Neural cell (in vitro differentiated cells): ENCODE results near the gene NINJ1. TPM values are rescaled to one million over a fixed set of nuclear protein-coding genes. Genes with fewer than 3 reads are reported as not detected.

ENCODE experiments used
- H2AFZ ChIP-seq: fragments of 200-600, 300-800 bp; sonication (generic), shearing (Covaris generic); 2 replicates; pipeline ENCODE4 v1.6.0; 2014; ENCODE audit warnings: low read depth, mild to moderate bottlenecking, antibody characterized with exemption, low read length, moderate library complexity
- H3F3A ChIP-seq: fragments of 200-600 bp; shearing (Covaris generic); 2 replicates; pipeline ENCODE4 v1.6.1; 2016; ENCODE audit warnings: mild to moderate bottlenecking, moderate library complexity, mixed read lengths, antibody characterized with exemption, low read length; ENCODE audit not compliant: insufficient read depth, poor library complexity, severe bottlenecking
- H3K27ac ChIP-seq: fragments of 200-600, 300-800 bp; sonication (generic), shearing (Covaris generic); 2 replicates; pipeline ENCODE4 v1.5.1; 2014; ENCODE audit warnings: mild to moderate bottlenecking, low read length, moderate library complexity
- H3K27me3 ChIP-seq: fragments of 300-800, 200-600 bp; sonication (generic), shearing (Covaris generic); 2 replicates; pipeline ENCODE4 v1.6.0; 2014; ENCODE audit warnings: mild to moderate bottlenecking, low read depth, low read length, moderate library complexity; ENCODE audit not compliant: insufficient read depth
- H3K36me3 ChIP-seq: fragments of 300-800, 200-600 bp; sonication (generic), shearing (Covaris generic); 2 replicates; pipeline ENCODE4 v1.5.1; 2014; ENCODE audit warnings: mild to moderate bottlenecking, antibody characterized with exemption, low read length, moderate library complexity; ENCODE audit not compliant: insufficient read depth
- H3K4me2 ChIP-seq: fragments of 300-800, 200-600 bp; sonication (generic), shearing (Covaris generic); 2 replicates; pipeline ENCODE4 v1.6.0; 2014; ENCODE audit warnings: mild to moderate bottlenecking, low read length
- H3K4me3 ChIP-seq: fragments of 300-800, 200-600 bp; sonication (generic), shearing (Covaris generic); 2 replicates; pipeline ENCODE4 v1.5.1; 2014; ENCODE audit warnings: mild to moderate bottlenecking, low read length, moderate library complexity
- H3K79me2 ChIP-seq: fragments of 200-600 bp; shearing (Covaris generic); replicated peaks from 2 replicates; pipeline ENCODE4 v1.6.0; 2014; ENCODE audit warnings: mild to moderate bottlenecking, low read length, moderate library complexity; ENCODE audit not compliant: insufficient read depth
- H3K9ac ChIP-seq: fragments of 300-800, 200-600 bp; sonication (generic), shearing (Covaris generic); 2 replicates; pipeline ENCODE4 v1.6.1; 2016; ENCODE audit warnings: mild to moderate bottlenecking, low read length, mixed read lengths
- H3K9me2 ChIP-seq: fragments of 200-600 bp; shearing (Covaris generic); 2 replicates; pipeline ENCODE4 v1.6.1; 2016; ENCODE audit warnings: mild to moderate bottlenecking, low read length, mixed read lengths; ENCODE audit not compliant: insufficient read depth
- H3K9me3 ChIP-seq: fragments of 200-600, 300-800 bp; sonication (generic), shearing (Covaris generic); 2 replicates; pipeline ENCODE4 v1.6.1; 2016; ENCODE audit warnings: mild to moderate bottlenecking, mixed run types, low read length, moderate library complexity, mixed read lengths
- H4K20me1 ChIP-seq: fragments of 200-600 bp; shearing (Covaris generic); 2 replicates; pipeline ENCODE4 v1.6.1; 2016; ENCODE audit warnings: mild to moderate bottlenecking, mixed run types; ENCODE audit not compliant: insufficient read depth
- EP300 ChIP-seq: fragments of 450-650 bp; conservative IDR thresholded peaks from 2 replicates; pipeline ENCODE4 v1.6.1; 2014; ENCODE audit warnings: antibody characterized with exemption, mild to moderate bottlenecking, moderate library complexity; ENCODE audit not compliant: poor library complexity, severe bottlenecking
- EZH2 ChIP-seq: fragments of 200-600, 300-800 bp; shearing (Covaris generic), sonication (generic); IDR thresholded peaks from 2 replicates; pipeline ENCODE4 v1.6.1; 2014; ENCODE audit warnings: antibody characterized with exemption, low read length, borderline replicate concordance, mild to moderate bottlenecking; ENCODE audit not compliant: insufficient read depth, poor library complexity, severe bottlenecking
- MXI1 ChIP-seq: fragments of 450-650 bp; conservative IDR thresholded peaks from 2 replicates; pipeline ENCODE4 v1.6.1; 2014; ENCODE audit warnings: antibody characterized with exemption, mild to moderate bottlenecking; ENCODE audit not compliant: poor library complexity, severe bottlenecking
- POLR2AphosphoS5 ChIP-seq: IDR thresholded peaks from 2 replicates; pipeline ENCODE4 v1.6.1; 2012
- RAD21 ChIP-seq: fragments of 450-650 bp; conservative IDR thresholded peaks from 2 replicates; pipeline ENCODE4 v1.6.1; 2014; ENCODE audit warnings: antibody characterized with exemption, mild to moderate bottlenecking, moderate library complexity
- REST ChIP-seq: IDR thresholded peaks from 2 replicates; pipeline ENCODE4 v1.6.1; 2012; ENCODE audit warnings: borderline replicate concordance
- SMC3 ChIP-seq: fragments of 450-650 bp; conservative IDR thresholded peaks from 2 replicates; pipeline ENCODE4 v1.6.1; 2014; ENCODE audit warnings: antibody characterized with exemption, mild to moderate bottlenecking, moderate library complexity; ENCODE audit not compliant: poor library complexity
- TAF1 ChIP-seq: IDR thresholded peaks from 2 replicates; pipeline ENCODE4 v1.6.1; 2012; ENCODE audit warnings: low read depth
- polyA plus RNA-seq: library from polyadenylated mRNA; depleted of rRNA; stranded (reverse); fragments of >200 nt; gene quantifications from 2 replicates; pipeline ENCODE4 v1.2.3, GENCODE V29; 2014
- TF ChIP-seq, protein P1 (sequence below): fragments of 450-650 bp; IDR thresholded peaks from 2 replicates; pipeline ENCODE4 v1.5.1; 2014; ENCODE audit warnings: antibody characterized with exemption, mild to moderate bottlenecking, moderate library complexity; ENCODE audit not compliant: poor library complexity, severe bottlenecking

NINJ1 gene
- polyA plus RNA-seq, 1 donor from 2014 or later, result 2.7 TPM

DNA sequence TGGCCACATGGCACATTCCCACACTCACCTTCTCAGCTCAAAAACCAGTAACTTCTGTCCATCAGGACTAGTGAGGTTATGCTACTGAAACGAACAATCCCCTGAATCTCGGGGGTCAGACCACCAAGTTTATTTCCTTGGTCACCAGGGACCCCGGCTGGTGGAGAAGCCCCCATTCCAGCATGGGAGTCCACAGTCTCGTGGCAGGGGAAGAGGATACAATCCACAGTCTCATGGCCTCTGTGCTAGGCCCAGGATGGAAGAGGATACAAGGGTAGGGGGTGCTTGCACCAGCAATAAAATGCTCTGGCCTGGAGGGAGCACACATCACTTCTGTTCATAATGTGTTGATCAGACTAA, 45.4 kb downstream of the NINJ1 start:
- no peaks in the 10 kb centered on the region for H3K27me3 ChIP-seq
- TF ChIP-seq RAD21 (no peak), EZH2 (no peak), REST (no peak), SMC3 (no peak), POLR2AphosphoS5 (no peak)
- TF ChIP-seq, protein P1, sequence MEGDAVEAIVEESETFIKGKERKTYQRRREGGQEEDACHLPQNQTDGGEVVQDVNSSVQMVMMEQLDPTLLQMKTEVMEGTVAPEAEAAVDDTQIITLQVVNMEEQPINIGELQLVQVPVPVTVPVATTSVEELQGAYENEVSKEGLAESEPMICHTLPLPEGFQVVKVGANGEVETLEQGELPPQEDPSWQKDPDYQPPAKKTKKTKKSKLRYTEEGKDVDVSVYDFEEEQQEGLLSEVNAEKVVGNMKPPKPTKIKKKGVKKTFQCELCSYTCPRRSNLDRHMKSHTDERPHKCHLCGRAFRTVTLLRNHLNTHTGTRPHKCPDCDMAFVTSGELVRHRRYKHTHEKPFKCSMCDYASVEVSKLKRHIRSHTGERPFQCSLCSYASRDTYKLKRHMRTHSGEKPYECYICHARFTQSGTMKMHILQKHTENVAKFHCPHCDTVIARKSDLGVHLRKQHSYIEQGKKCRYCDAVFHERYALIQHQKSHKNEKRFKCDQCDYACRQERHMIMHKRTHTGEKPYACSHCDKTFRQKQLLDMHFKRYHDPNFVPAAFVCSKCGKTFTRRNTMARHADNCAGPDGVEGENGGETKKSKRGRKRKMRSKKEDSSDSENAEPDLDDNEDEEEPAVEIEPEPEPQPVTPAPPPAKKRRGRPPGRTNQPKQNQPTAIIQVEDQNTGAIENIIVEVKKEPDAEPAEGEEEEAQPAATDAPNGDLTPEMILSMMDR, result no peak
- H3F3A ChIP-seq, result no peaks in the 10 kb centered on the region
- no peak overlapping the region for H3K27ac ChIP-seq
- H2AFZ ChIP-seq, result no peak overlapping the region
- H3K9ac ChIP-seq, result no peak overlapping the region
- H4K20me1 ChIP-seq, result no peaks in the 10 kb centered on the region
- no peak overlapping the region for H3K4me3 ChIP-seq
- no peaks in the 10 kb centered on the region for H3K36me3 ChIP-seq
- H3K9me2 ChIP-seq, result no peaks in the 10 kb centered on the region
- no peak overlapping the region for H3K4me2 ChIP-seq
- no peaks in the 10 kb centered on the region for H3K79me2 ChIP-seq
- H3K9me3 ChIP-seq, result no peaks in the 10 kb centered on the region

- no peaks in the 10 kb centered on the region for H3K27me3 ChIP-seq
- H3K9me3 ChIP-seq, result no peaks in the 10 kb centered on the region
- no peak overlapping the region for H2AFZ ChIP-seq
- no peak overlapping the region for H3K9ac ChIP-seq
- H3K79me2 ChIP-seq, result no peaks in the 10 kb centered on the region
- TF ChIP-seq TAF1 (no peak), RAD21 (no peak), EP300 (no peak), EZH2 (no peak), MXI1 (no peak), REST (no peak)
- no peaks in the 10 kb centered on the region for H3K36me3 ChIP-seq
- no peaks in the 10 kb centered on the region for H4K20me1 ChIP-seq
- H3K27ac ChIP-seq, result no peak overlapping the region
- no peaks in the 10 kb centered on the region for H3F3A ChIP-seq
- H3K9me2 ChIP-seq, result no peaks in the 10 kb centered on the region
- H3K4me3 ChIP-seq, result no peak overlapping the region
- H3K4me2 ChIP-seq, result no peak overlapping the region
Observed at GRCh38 chr9:93087971-93088655, 45.9 kb downstream of the NINJ1 start.
